Stimulated activated naive CD4-positive, alpha-beta T cell treated with Interleukin-2 at 50 U/mL for 16 hours (primary cell): ENCODE results near the gene OAT.

Source experiments
- DNase-seq: peaks from one replicate; lab custom pipeline; 2025; lab: John Stamatoyannopoulos, UW

The OAT gene

DNA sequence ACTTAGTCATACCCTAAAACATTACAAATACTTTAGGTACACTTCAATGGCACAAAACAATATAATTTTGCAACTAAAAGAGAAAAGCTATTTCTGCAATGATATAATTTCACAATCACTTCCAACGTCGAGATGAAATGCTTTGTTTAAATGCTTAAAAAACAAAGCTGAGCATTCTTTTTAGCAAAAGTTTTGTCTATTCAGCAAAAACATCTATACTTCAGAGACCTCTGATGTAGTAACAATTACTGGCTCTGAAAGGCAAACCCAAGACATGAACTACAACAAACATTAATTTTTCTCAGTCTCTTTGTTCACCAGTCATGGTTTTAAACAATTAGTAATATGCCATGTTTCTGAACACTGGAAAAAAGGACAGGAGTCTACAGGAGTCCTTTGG is 16.4 kb downstream of the OAT start:
- DNase-seq, result no peak

DNA sequence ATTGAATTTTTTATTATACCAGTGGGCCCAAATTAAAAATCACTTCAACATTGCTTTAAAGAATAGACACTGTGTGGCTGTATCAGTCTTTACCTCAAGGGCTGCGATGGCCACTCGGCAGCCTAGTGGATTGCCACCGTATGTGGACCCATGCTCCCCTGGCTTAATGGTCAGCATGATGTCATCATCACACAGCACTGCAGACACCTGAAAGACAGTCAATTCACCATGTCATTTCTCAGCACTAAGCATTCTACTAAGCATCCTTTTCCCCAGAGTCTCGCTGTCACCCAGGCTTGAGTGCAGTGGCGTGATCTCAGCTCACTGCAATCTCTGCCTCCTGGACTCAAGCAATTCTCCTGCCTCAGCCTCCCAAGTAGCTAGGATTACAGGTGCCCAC is 17.1 kb downstream of the OAT start:
- no peak for DNase-seq

DNA sequence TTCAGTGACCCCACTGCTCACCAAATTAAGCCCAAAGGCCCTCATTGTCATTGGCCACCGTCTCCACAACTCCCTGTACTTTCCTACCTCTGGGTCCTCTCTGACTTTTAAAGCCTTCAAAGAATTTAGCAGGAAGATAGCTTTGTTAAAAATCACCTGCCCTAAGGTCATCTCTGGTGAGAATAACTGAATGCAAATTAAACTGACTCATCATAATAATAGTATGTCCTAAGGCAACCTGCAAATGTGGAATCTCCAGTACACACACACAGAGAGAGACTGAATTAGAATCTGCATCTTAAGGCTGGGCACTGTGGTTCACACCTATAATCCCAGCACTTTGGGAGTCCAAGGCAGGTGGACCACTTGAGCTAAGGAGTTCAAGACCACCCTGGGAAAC is 24.1 kb downstream of the OAT start:
- no peak for DNase-seq

DNA sequence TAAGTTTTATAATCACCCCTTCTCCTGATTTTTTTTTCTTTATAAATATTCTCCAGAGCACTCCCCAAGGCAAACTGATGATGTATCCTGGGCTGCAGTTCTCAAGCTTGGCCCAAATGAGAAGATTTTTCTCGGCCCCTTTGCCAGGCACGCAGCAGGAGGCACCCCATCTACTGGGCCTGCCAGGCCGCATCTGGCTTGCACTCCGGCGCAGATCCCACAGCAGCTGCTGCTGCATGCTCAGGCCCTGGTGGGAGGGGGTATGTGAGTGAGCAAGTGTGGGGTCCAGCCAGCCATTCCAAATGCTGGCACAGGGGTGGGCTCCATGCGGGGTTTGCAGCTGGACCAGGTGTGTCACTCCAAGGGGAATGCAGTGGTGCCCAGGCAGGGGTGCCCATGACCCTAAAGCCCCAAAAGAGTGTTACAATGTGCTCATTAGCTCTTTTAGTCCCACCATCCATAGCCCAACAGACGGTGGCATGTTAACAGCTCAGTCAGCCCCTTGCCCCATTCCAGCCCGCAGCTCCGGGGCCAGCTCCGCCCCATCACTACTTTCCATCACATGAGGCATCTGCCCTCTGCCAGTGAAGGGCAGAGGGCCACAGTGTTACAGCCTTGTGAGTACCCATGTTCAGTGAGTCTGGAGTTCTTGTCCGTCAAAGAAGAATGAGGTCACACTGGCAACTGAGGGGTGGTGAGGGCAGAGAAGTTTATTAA is 25.9 kb downstream of the OAT start:
- no peak for DNase-seq

DNA sequence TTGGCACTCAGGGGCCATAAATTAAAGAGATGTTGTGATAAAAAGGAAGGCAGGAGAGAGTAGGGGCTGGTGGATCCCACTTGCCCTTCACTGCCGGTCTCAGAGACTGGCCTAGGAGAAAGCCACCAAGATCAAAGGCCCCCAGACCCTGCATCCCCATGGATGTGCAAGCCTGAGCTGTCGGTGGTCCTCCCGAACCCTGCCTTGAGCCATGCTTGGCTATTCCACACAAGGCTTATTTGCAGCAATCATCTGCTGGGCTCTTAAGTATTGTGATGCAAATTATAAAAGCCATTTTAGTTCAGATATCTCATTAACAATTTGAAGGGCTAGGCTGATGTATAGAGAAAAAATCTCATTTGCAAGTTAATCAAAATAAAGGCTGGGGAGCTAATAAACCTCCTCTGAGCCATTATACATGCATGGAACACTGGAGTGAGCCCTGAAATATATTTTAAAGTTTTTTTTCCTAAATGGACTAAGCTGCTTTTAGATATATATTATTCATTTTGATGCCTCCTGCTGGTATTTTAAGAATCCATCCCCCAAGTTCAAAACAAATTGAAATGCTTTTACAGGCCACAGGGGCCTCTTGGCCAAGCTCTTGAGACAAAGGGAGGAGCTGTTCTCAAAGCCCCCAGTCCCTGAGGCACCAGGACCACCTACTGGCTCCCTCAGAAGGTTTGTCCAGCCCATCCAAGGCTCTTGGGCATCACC is 28.1 kb downstream of the OAT start:
- no peak for DNase-seq

DNA sequence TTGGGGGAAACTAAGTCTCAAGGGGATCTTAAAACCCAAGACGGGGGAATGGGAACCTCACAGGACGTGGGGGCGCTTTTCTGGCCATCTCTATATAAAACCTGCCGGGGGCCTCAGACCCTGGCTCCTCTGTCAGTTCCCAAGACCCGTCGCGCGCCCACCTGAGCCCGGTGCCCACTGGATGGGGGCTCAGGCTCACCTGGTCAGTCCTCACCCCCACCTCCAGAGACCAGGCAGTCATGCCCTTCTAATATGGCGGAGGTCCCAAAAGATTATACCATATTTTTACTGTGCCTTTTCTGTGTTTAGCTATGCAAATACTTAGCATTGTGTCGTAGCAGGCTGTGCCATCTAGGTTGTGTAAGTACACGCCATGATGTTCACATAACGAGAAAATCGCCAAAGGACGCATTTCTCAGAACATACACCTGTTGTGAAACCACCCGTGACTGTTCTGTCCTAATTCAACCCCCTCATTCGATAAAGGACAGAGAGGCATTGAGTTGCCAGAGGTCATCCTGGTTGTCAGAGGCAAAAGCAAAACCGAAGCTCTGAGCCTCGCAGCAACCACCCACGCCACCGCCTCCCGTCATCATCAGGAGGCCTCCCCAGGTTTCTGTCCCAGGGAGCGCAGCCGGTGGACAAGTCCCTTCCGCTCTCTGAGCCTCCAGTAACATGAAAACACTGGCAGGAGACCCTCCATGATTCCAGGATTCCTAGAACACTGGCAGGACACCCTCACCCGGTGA is 28.9 kb downstream of the OAT start:
- DNase-seq, result no peak

DNA sequence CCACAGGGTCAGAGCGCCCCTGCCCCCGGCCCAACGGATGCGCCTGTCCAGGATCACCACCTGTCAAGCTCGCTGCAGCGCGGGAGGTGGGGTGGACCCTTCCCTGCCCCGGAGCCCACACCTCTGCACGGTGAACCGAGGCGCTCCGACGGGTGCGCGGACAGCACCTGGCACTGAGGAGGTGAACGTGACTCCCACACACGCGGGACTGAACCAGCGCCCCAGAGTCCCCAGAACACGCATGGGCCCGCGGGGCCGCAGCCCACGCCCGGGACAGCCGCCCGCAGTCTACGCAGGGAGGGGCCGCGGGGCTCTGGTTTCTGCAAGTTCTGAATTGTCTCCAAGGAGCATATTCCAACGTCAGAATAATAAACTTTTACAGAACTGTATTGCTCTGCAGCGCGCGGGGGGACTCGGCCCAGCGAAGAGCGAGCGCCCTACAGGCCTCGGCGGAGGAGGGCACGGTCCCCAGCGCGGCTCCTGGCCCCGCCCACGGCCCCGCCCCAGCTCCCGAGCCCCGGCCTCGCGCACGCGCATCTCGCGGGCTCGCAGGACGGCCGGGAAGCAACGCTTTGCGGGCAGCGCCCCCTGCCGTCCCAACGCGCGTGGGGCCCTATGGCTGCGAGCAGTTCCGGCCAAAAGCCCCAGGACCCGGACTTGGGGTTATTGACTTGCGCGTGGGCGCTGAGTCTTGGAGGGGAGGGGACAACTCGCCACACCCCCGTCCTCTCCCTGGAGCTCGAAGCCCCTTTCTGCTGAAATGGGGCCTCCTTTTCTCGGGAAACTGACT is 29.7 kb downstream of the OAT start:
- peak; percentile 87 for DNase-seq

DNA sequence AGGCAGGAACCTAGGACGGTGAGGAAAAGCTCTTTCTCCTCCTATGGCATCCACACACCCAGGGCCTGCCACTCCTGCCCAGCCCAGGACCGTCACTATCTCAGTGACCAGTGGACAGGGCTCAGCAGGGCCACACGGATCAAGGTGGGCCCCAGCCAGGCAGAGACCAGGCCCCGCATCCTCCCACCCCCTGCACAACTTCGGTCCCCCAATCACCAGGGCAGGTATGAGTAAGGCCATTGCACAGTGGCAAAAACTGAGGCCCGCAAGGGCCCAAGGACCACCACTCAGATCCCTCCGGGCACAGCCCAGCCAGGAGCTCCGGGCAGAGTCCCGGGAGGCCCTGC is 30.3 kb downstream of the OAT start:
- DNase-seq, result no peak

DNA sequence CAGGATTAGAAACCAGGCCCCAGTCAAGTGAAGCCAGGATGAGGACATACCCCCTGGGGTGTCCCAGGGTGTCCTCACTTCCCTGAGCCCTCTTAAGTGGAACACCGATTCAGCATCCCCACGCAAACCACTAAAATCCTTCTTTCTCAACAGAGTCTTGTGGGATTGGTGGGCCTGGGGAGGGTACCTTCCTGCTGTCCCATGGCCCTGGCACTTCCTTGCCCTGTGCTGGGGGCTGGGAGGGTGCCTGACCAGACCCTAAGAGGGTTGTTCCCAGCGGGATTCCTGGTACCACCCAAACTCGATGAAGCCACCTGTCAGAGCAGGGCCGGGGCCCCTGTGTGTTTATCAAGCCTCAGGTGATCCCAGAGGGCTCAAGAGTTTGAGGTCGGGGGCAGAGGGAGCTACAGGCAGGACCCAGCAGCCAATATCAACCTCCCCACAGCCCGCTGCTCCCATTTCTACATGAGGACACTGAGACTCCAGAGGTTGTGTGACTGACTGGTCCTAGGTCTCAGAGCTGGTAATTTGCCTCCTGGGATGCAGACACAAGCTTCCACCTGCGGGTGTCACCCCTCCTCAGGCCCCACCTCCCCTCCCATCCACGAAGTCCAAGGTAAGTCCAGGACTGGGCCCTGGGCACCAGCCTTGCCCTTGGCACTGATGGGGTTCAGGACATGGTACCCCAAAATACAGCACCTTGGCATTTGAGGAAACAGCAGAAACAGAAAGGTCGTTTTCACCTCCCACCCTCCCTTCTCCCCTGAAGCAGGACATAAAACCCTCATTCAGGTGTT is 31.4 kb downstream of the OAT start:
- DNase-seq, result no peak

DNA sequence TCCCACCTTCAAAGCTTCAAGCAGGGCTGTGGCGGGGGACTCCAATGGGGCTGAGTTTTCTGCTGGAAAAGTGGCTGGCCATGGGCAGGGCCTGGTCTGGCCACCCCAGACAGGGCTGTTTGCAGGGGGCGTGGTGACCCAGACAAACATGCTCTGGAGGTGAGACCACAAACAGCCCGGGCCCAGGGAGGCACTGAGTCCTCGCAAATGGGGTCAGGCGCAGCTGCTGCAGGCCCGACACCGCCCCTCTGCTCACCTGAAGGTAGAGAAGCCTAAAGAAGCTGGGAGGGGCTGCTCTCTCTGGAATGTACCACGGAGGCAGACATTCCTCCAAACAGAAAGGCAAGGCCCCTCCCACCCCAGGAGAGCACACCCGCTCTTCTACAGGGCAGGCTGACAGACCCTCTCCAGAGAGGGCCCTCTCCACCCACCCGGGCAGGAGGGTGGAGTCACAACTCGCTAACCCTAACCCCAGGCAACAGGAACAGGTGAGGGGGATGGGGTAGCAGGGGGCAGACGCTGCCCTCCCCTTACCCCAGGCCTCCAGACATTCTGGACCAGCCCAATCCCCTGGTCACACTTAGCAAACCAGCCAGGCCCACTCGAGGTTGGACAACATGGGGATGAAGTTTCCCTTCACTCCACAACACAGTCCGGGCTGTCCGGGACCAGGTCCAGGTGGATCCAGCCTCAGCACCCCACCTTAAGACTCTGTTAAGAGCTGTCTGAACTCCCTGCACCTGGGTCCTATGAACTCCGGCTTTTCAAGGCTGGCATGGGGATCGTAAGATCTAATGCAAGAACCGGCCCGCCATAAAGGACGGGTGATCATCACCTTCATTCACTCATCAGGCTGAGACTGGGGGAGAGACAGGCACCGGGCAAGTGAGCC is 32.3 kb downstream of the OAT start:
- no peak for DNase-seq

DNA sequence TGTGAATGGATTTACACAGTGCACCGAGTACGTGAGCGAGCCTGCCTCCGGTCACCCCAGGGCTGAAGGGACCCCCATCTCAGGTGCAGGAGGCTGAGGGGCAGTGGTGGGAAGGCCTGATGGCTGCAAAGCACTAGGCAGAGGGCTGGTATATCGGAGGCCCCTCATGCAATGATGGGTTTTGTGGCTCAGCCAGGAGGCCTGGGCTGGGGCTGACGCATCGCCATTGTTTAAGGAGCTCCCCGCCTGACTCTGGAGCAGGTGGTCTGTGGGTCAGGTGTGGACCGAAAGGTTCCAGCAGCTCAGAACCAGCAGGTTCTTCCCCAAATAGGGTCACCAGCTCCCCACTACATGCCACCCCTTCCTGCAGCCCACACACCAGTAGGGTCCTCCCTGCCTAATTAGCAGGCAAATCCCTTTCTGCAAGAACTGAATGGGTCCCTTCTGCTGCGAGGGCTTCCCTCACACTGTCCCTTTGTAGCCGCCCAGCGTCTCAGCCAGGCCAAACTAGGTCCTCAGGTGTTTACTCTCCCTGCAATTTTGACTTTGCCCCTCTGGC is 33.0 kb downstream of the OAT start:
- no peak for DNase-seq

DNA sequence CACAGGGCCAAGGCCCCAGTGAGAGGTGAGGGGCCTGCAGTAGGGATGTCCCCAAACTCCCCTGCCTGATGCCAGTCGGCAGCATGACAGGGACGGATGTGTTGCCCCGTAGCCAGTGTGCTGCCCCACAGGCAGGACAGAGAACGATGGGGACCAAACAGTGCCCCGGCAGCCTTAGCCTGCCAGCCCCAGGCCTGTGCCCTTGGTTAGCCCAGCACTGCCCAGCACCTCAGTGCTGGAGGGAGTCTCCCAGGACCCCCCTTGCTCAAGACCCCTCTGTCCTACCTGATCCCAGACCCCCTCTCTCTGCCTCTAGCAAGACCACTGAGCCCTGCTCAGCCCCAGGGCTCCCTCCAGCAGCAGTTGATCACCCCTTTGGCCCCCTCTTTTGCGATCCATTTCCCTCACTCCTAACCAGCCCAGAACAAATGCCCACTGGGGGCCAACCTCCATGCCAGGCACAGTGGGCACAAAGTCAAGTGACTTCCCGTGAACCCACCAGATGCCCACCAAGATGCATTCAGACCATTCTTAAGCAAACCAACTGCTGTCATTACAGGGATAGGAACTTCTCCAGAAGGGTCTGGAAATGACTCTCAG is 34.0 kb downstream of the OAT start:
- DNase-seq, result no peak

DNA sequence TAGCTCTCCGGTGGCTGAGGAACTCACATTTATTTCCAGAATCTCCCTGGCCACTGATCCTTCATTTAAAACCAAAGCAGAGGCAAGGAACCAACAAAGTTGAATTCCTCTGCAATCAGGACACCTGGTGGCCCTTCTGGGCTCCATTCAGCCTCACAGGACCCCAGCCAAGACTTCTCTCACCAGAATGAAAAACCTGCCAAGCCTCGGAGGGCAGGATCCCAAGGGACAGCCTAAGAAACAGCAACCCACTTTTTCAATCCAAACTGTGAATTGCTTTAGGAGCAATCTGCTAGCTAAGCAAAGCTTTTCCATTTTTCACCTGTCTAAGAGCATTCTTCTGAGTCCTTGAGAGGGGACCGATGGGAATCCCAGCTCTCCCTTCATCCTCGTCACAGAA is 34.6 kb downstream of the OAT start:
- no peak for DNase-seq

DNA sequence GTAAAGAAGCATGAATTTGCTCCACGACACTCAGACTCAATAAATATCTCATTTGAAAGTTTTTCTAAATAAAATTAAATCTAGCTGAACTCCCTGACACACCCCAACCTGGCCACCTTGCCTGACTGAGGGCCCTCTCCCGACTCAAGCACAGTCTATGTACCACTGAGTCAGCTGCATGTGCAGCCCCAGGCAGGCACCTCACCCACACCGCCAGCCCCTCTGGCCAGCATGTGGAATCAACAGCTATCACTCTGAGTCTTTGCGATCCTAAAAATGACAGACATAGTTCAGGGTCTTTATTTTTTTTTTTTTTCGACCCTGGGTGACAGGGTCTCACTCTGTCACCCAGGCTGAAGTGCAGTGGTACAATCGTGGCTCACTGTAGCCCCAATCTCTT is 35.2 kb downstream of the OAT start:
- no peak for DNase-seq

DNA sequence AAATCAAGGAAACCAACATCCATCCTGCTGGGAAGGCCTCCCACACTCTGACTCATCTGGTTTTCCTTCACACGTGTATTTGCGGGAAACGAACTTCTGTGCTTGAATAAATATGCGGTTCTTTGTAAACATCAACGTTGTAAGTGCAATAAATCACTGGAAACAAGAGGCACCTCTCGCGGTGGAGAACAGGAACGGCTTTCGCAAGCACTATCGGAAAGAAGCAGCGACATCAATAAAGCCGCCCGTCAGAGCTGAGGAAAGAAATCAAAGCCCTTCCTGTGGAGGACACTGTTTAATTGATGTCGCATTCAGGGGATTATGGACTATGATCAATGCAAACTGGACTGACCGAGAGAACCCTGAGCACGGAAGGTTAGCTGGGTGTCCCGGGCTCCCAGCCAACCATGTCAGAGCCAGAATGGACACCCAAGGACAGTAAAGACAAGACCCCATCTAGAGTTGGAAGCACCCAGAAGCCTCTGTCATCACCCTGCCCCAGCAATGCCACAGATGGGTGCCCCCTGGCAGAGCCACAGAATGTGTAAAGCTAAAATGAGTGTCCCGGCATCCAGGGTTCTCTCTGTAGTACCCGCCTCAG is 37.6 kb downstream of the OAT start:
- DNase-seq, result no peak

DNA sequence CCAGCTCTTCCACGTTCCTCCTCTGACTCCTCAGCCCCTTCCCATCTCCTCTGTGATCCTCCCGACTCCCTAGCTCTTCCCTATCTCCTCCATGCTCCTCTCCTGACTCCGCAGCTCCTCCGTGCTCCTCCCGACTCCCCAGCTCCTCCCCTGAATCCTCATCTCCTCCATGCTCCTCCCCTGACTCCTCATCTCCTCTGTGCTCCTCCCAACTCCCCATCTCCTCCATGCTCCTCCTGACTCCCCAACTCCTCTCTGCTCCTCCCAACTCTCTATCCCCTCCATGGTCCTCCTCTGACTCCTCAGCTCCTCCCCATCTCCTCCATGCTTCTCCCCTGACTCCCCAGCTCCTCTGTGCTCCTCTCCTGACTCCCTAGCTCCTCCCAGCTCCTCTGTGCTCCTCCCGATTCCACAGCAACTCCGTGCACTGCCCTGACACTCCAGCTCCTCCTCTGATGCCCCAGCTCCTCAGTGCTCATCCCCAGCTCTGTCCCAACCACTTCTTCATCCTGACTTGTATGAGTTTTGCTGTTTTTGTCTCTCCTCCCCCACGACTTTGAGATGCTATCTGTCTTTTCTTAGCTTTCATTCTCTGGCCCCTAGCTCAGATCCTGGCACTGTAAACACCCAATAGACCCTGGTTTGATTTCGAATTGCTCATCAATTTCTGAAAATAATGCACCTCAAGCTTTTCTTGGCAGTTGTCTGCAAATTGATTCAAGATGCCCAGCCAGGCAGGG is 38.3 kb downstream of the OAT start:
- DNase-seq, result no peak

DNA sequence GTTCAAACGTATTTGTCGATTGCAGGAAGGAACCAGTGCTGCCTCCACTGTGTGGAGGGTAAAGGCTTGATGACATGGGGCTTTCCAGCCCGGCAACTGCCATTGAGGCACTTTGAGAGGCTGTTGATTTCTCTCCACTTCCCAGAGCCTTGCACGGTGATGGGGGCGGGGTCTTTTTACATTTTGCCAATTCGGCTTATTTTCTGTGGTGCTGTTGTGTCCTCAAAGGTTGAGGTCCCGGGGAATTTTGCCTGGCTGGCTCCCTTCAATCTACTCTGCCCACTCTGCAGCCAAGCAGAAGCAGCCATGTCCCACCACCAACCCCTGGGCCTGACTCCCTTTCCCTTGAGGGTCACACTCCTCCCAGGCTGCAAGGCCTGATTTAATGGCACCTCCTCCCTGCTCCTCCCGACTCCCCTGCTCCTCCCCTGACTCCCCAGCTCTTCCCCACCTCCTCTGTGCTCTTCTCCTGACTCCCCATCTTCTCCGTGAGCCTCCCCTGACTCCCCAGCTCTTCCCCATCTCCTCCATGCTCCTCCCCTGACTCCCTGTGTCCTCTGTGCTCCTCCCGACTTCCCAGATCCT is 39.0 kb downstream of the OAT start:
- no peak for DNase-seq

DNA sequence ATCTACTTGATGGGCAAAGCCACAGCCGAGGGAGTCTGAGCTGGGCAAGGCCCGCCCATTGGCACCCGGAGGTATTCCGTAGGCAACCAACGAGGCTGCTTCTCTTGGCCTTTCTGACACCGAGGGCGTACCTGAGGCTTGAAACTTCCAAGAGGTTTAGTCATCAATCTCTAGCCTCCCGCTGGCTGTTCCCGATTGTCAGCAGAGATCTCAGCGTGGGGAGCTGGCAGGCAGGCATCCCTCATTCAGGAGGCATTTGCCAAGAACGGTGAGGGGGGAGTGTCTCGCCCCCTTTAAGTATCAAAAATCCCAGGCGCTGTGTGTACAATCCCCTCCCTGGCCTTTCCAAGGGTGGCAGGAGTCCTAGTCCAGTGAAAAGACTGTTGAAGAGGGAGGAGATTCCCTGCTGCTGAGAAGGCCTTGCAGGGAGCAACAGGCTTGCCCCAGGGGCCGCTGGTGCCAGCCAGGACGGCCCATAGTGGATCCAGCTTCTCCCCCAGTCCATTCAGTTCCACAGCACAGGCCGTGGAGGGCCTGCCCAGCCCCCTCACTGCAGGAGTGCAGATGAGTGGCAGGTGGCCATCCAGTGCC is 39.7 kb downstream of the OAT start:
- no peak for DNase-seq
